GM19455 (cell line): ENCODE data around the gene ITGB3BP.
"Not testable (repeated sequence)": the region's sequence is repeated elsewhere in the genome, so short reads cannot be mapped to it uniquely, and the experiment has no call there.

Experiments
- ATAC-seq: cut with Tn5 transposase; IDR thresholded peaks from one replicate; pipeline ENCODE4 v1.9.1; 2021; ENCODE audit not compliant: unreplicated experiment

ITGB3BP gene

DNA sequence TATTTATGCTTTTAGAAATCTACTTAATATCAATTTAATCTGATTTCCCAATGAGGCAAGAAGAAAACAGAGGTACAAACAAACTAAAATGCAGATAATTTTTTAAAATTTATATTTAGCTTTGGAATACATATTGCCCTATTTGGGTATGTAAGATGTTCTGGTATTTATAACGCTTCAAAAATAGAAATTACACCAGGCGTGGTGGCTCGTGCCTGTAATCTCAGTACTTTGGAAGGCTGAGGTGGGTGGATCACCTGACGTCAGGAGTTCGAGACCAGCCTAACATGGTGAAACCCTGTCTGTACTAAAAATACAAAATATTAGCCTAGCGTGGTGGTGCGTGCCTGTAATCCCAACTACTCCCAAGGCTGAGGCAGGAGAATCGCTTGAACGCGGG is 13.3 kb downstream of the ITGB3BP start:
- ATAC-seq: no peak

DNA sequence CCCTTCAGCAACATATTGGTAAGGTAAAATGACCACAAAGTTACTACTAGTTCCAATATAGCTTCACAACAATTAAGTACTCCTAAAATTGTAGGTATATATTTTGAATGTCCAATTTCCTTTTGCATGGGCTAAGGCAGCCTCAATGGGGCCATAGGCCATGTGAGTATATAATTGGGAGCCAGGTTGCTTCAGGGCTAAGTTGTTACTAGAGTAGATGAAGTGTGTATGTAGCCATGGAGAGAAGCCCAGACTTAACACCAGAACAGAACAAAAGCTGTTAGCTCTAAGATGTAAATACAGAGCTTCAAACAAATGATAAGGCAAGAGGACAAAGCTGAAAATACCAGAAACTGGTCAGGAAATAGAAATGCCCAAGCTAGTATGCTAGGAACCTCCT is 16.2 kb downstream of the ITGB3BP start:
- no peak for ATAC-seq

DNA sequence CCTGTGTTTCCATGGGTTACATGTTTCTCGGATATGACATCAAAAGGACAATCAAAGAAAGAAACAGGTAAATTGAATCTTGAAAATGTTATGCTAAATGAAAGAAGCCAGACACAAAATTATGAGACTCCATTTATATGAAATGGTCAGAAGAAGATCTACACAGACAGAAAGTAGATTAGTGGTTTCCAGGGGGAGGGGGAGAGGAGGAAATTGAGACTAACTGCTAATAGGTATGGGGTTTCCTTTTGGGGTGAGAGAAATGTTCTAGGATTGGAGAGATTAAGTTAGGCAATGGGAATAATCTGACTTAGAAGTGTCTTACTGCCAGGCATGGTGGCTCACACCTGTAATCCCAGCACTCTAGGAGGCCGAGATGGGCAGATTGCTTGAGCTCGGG is 21.8 kb downstream of the ITGB3BP start:
- no peak for ATAC-seq

DNA sequence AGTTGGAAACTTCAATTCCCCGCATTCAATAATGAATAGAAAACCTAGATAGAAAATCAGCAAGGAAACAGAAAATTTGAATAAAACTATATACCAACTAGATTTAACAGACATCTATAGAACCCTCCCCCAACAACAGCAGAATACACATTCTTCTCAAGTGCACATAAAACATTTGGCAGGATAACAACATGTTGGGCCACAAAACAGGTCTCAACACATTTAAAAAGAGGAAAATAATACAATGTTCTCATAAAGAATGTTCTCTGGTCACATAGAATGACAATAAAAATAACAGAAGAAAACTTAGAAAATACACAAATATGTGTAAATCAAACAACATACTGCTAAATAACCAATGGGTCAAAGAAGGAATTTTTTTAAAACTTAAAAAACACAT is 24.9 kb downstream of the ITGB3BP start:
- no peak for ATAC-seq

DNA sequence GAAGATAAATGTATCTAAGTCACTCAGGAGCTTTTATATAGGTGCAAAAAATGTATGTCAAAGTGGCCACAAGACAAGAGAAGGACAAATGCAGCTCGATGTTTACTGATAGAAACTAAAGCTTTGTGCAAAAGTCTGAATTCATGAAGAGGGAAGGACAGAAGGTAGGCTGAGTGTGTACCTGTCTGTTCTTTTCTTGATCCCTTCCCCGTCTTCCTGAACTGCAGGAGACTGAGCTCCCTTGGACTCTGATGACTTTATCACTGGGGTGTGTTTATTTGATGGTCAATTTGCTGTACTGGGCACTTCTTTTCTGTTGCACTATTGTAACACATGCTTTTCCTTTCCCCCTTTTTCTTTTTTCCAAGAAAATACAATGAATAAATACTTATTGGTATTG is 25.4 kb downstream of the ITGB3BP start:
- ATAC-seq: no peak

DNA sequence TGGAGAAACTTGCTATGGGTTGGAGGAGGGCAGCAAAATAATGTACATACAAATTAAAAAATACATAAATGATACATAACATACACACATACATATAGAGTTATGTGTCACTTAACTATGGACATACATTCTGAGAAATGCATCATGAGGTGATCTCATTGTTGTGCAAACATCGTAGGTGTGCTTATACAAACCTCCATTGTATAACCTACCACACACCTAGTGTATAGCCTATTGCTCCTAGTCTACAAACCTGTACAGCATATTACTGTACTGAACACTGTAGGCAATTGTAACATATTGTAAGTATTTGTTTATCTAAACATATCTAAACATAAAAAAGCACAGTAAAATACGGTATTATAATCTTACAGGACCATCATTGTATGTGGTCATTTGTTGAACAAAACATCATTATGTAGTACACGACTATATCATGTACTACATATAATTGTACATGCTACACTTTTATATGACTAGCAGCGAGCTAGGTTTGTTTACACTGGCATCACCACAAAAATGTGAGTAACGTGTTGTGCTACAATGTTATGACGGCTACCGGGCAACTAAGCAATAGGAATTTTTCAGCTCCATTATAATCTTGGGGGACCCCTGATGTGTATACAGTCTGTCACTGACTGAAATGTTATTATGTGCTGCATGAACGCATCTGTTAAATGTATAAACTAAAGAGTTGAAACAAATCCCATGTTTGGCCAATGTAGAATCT is 35.5 kb downstream of the ITGB3BP start:
- no peak for ATAC-seq

DNA sequence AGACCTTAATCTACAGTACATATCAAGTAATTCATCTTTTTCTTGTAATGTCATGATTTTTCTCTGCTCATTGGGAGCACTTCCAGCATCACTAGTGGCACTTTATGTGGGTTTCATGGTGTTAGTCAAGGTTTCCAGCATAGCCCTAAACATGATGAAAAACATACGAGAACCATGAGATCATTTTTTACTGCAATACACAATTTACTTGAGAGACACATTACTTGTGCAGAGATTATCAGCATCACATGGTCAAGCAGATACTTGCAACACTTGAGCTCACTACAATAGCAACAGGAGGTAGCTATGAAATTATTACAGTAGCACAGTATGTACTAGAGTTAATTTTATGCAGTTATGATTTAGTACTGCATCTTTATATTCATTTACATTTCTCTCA is 36.4 kb downstream of the ITGB3BP start:
- no peak for ATAC-seq

DNA sequence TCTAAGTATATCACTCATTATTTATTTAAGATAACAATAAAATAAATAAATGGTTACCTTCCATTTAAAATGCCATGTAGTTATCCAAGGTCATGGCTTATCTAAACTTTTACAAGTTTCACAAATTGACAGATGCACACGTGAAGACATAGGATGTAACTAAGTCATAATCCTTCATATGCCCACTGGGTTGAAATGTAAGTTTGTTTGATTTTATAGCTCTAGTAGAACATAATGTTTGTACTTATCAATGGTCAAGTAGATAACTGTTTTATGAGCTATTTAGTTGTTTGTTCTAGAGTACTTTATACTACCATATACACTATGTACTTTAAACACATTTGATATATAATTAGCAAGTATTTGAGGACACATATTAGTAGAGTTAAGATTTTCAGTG is 43.0 kb downstream of the ITGB3BP start:
- ATAC-seq: no peak

DNA sequence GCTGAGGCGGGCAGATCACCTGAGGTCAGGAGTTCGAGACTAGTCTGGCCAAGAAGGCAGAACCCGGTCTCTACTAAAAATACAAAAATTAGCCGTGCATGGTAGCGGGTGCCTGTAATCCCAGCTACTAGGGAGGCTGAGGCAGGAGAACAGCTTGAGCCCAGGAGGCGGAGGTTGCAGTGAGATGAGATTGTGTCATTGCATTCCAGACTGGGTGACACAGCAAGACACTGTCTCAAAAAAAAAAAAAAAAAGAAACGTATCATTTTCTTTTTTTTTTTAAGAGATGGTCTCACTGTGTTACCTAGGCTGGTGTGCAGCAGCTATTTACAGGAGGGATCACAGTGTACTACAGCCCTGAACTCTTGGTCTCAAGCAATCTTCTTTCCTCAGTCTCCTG is 47.3 kb downstream of the ITGB3BP start:
- no peak for ATAC-seq

DNA sequence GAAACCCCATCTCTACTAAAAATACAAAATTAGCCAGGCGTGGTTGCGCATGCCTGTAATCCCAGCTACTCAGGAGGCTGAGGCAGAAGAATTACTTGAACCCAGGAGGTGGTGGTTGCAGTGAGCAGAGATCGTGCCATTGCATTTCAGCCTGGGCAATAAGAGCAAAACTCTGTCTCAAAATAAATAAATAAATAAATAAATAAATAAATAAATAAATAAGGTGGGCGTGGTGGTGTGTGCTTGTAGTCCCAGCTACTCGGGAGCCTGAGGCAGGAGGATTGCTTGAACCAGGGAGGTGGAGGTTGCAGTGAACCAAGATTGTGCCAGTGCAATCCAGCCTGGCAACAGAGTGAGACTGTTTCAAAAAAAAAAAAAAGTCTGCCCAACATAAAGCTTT is 54.3 kb downstream of the ITGB3BP start:
- ATAC-seq: not testable (repeated sequence)

DNA sequence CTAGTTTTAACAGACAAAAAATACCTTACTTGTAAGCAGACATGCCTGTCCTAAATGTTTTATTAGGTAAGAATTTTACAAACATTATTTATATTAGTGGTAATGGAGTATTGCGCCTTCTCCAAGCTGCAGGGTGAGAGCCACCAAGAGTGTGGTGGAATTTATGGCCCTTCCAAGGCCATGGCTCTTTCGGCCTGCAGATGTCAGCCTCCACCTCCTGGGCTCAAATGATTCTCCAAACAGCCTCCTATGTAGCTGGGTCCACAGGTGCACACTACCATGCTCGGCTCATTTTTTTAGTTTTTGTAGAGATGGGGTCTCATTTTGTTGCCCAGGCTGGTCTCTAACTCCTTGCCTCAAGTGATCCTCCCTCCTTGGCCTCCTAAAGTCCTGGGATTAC is 56.3 kb downstream of the ITGB3BP start:
- no peak for ATAC-seq

DNA sequence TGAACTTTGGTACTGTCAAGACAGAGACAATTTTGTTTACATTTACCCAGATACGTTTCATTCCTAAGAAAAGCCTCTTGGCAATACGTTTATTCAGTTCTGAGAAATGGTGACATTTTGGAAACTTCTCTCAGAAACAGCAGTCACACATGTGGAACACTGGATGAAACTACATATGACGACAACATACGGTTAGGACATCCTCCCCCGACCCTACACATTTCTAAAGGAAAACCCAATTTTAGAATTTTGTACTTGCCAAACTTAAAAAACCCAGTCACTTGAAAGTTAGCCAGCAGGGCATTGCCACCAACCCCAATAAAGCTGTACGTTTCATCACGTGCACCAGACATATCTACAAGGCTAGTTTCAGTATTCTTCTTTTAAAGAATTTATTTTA is 56.8 kb downstream of the ITGB3BP start:
- no peak for ATAC-seq

DNA sequence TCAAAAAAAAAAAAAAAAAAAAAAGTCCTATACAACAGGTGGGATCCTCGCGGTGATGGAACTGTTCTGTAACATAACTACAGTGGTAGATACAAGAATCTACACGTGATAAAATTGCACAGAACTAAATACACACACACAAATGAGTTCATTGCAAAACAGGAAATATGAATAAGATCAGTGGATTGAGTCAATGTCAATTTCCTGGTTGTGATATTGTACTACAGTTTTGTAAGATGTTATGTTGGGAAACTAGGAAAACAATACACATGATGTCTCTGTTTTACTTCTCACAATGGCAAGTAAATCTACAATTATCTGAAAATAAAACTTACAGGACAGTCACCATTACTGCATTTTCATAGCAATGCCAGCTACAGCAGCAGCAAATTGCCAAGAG is 59.8 kb downstream of the ITGB3BP start:
- no peak for ATAC-seq

DNA sequence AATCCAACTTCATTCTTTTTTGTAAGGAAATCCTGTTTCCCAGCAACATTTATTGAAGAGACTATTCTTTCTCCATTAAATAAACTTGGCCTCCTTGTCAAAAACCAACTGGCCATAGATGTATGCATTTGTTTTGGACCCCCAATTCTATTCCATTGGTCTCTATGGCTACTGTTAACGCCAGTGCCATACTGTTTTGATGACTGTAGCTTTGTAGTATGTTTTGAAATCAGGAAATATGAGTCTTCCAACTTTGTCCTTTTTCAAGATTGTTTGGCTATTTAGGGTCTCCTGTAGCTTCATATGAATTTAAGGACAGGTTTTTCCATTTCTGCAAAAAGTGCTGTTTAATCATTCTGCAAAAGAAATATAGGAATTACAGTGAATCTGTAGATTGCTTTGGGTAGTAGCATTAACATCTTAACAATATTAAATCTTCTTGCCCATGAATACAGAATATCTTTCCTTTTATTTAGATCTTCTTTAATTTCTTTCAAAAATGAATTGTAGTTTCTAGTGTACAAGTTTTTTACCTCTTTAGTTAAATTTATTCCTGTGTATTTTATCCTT is 61.3 kb downstream of the ITGB3BP start:
- ATAC-seq: no peak

DNA sequence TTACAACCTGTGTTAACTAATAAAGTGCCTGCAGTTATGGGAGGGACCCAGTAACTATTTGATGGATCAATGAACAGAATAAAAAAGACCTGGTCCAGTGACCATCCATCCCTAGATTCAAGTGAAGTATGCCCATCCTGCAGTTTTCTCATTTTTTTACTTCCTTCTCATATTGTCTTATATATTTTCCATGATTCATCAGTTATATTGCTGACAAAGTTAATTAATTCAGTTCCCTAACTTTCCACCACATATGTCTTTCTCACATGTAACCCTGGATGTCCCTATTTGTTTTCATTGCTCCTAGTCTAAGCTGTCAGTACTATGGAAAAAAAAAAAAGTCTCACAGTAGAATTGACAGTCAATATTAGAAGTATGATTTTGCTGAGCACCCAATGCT is 64.3 kb downstream of the ITGB3BP start:
- no peak for ATAC-seq

DNA sequence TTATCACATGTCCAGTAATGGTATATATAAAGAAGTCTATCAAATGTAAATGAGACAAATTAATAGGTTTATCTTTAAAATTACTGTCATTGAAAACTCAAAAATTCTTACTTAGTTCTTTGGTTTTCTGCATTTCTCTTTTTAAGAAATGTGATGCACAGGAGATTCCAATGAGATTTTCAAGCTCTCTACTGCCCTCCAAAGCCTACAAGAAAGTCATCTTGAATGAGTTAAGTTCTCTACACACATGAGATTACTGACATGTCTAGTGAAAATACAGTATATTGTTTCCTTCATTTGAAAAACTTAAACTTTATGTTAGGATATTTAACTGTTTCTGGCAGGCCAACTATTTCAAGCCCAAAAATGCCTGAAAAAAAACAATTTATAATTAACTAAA is 68.8 kb downstream of the ITGB3BP start:
- ATAC-seq: no peak

DNA sequence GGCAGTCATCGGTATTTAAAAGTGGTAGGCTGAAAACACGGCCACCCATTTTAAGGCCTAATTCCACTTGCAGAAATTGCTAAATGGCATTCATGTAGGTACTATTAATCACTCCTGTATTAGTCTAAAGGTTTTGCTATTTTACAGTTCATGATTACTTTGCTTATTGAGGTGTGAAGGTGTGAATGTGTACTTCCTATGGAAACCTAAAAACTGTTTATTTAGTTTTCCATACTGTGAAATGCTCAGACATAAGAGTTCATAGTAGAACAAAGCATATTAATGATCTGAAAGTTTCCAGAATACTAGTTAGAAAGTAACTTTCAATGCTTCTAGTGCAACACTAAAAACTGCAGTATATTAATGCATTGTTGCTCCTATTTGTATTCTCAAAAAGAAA is 69.8 kb downstream of the ITGB3BP start:
- no peak for ATAC-seq

DNA sequence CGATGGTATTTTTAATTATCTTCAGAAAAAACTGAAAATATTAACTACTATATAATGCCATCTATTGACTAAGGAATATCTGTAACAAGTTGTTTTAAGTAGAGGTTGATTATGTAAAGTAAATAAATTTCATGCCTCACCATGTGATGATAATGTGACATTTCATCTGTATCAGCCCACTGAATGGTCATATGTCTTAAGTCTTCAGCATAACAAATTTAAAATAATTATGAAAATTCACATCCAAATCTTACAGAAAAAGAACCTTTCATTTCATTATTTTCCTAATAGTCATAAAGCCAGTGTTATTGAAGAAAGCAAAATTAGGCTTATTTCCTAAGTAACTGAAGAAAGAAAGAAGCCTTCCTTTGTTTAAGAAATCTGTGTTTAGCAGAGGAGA is 72.6 kb downstream of the ITGB3BP start:
- no peak for ATAC-seq

DNA sequence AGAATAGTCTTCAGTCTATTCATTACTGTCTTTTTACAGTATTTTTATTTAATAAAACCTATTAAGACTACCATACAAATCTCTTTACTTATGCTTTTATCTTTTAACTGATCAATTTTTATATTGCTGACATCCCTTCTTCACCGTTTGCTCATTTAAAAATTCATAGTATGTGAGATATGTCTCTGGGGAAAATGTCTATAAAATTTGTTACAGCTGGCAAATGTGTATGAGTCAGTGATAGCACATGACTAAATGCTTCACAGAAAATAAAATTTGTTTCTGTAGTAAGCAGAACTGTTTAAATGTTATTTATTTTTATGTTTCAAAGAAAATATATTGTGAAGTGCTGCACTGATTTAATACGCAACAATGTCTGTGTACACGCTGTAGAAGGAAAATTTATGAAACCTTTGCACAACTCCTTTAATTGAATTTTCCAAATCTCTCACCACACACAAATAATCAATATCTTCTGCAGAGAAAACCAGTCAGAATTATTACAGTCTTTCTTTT is 74.2 kb downstream of the ITGB3BP start:
- no peak for ATAC-seq

DNA sequence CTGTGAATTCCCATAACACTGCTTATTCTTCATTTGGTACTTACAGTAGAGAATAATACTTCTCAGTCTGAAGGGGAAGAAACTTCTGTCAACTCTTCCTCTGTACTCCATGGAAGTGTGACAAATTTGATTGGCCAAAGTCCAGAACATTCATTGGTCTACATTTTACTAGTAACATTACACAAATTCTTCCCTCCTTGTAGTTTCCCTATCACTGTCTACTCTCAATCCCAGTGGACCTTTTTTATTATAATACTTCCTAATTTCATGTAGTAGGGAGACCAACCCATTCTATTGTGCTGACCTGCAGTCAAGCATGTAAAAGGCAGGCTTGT is 80.9 kb downstream of the ITGB3BP start:
- no peak for ATAC-seq

DNA sequence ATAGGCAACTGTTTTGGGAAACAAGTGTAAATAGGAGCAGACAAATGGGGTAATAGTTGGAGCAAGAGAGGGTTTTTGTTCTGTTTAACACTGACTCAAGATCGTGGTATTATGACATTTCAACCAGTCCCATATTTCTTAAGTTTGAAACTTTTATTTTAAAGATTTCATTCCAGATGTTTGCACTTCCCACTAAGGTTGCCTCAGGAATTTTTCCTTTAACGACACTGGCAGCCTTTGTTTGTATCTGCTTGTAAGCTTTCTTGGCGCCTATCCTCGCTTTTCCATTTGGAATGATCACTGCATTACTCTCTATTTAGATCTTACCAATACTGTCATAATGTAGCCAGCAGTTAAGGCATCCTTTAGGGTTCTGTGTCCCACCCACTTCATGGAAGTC is 87.9 kb downstream of the ITGB3BP start:
- ATAC-seq: no peak

DNA sequence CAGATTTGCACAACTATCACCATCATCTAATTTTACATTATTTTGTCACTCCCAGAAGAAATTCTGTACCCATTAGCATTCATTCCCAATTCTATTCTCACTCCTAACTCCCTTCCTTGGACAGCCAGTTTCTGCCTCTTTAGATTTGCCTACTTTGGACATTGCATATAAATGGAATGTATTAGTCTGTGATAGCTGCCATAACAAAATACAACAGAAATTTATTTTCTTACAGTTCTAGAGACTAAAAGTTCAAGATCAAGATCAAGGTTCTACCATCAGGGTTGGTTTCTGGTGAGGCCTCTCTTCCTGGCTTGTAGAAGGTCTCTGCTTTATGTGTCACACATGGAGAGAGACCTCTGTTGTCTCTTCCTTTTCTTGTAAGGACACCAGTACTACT is 93.7 kb downstream of the ITGB3BP start:
- no peak for ATAC-seq

DNA sequence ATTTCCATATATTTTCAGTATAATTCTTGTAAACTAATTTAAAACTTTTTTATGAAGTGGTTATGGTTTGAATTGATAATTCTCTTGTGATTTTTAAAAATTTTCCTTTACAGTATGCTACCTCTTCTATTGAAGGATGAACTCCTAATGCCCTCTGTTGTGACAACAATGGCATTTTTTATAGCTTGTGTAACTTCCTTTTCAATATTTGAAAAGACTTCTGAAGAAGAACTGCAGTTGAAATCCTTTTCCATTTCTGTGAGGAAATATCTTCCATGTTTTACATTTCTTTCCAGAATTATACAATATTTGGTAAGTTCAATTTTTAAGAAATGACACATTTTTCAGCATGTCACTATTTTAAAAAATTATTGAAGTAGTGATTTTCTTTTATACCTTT is 94.2 kb downstream of the ITGB3BP start:
- ATAC-seq: no peak
